Measurements from ENCODE around the gene WDR1. TPM values are rescaled to one million over a fixed set of nuclear protein-coding genes. Genes with fewer than 3 reads are reported as not detected.

The WDR1 gene
- total and polyA plus RNA-seq, 2 of the 13 experiments (the other 11 are each of a cell fraction or from before 2014, with no cell fraction given), result 106 to 198 TPM

- TF ChIP-seq DMTF1 (CRISPR knock-in tag; IDR thresholded peaks at IDR 0.05) (no peak), FOXK2 (IDR thresholded peaks at IDR 0.05) (no peak), MAX (IDR thresholded peaks at IDR 0.05) (peak; percentile 54), MYPOP (CRISPR knock-in tag; IDR thresholded peaks at IDR 0.05) (0 out of 2 replicates have a peak, but pooled peaks have one; percentile 47), SNRNP70 (IDR thresholded peaks at IDR 0.05; ENCODE audit: low read depth, low read length) (no peak), HDAC2 (CRISPR knock-in tag; IDR thresholded peaks at IDR 0.05) (peak; percentile 33; the same call in 1 of the 2 replicates), ZNF331 (CRISPR knock-in tag; IDR thresholded peaks at IDR 0.05) (0 out of 2 replicates have a peak, but pooled peaks have one; percentile 15), ZNF225 (CRISPR knock-in tag; IDR thresholded peaks at IDR 0.05) (no peak), POLR2AphosphoS5 (IDR thresholded peaks at IDR 0.05; ENCODE audit: low read depth, low read length) (peak; percentile 83), SAP130 (CRISPR knock-in tag; IDR thresholded peaks at IDR 0.05; ENCODE audit: low read depth) (peak; percentile 73; the same call in 1 of the 2 replicates), CBX1 (IDR thresholded peaks at IDR 0.05; ENCODE audit: low read depth) (no peak), ASH2L (IDR thresholded peaks at IDR 0.05; ENCODE audit: insufficient read length, low read depth, low read length) (peak; percentile 74), TRIM22 (IDR thresholded peaks at IDR 0.05) (no peak), NR2F2 (IDR thresholded peaks at IDR 0.05; ENCODE audit: borderline replicate concordance, low read depth) (0 out of 2 replicates have a peak, but pooled peaks have one; percentile 46), ZNF350 (CRISPR knock-in tag; IDR thresholded peaks at IDR 0.05; ENCODE audit: borderline replicate concordance, low read depth) (peak; percentile 33; the same call in 1 of the 2 replicates), ZSCAN12 (CRISPR knock-in tag; IDR thresholded peaks at IDR 0.05) (no peak), ZNF891 (CRISPR knock-in tag; IDR thresholded peaks at IDR 0.05) (no peak), CEBPB (IDR thresholded peaks at IDR 0.05; ENCODE audit: borderline replicate concordance, low read depth, low read length) (peak; percentile 56; the same call in 1 of the 2 replicates), HNF4A (CRISPR knock-in tag; IDR thresholded peaks at IDR 0.05) (peak; percentile 78), PHF21A (CRISPR knock-in tag; IDR thresholded peaks at IDR 0.05) (peak; percentile 67), ZNF275 (CRISPR knock-in tag; IDR thresholded peaks at IDR 0.05; ENCODE audit: borderline replicate concordance) (no peak), POGZ (CRISPR knock-in tag; IDR thresholded peaks at IDR 0.05) (peak; percentile 29; the same call in 1 of the 2 replicates), ATF5 (CRISPR knock-in tag; IDR thresholded peaks at IDR 0.05; ENCODE audit: low read depth) (no peak), ZFP36L2 (CRISPR knock-in tag; IDR thresholded peaks at IDR 0.05) (no peak), KDM2A (CRISPR knock-in tag; IDR thresholded peaks at IDR 0.05; ENCODE audit: borderline replicate concordance, low read depth) (no peak)
Measured at GRCh38 chr4:10121568-10122208, 5.1 kb upstream of the WDR1 start (continued).
